GM19023 (cell line): ENCODE results near the gene CXCL9.
"Not testable (repeated sequence)": the region's sequence is repeated elsewhere in the genome, so short reads cannot be mapped to it uniquely, and the experiment has no call there.

Experiments
- ATAC-seq: cut with Tn5 transposase; IDR thresholded peaks from one replicate; pipeline ENCODE4 v1.9.1; 2021; ENCODE audit warnings: mild to moderate bottlenecking, moderate library complexity; ENCODE audit not compliant: unreplicated experiment

Gene CXCL9

DNA sequence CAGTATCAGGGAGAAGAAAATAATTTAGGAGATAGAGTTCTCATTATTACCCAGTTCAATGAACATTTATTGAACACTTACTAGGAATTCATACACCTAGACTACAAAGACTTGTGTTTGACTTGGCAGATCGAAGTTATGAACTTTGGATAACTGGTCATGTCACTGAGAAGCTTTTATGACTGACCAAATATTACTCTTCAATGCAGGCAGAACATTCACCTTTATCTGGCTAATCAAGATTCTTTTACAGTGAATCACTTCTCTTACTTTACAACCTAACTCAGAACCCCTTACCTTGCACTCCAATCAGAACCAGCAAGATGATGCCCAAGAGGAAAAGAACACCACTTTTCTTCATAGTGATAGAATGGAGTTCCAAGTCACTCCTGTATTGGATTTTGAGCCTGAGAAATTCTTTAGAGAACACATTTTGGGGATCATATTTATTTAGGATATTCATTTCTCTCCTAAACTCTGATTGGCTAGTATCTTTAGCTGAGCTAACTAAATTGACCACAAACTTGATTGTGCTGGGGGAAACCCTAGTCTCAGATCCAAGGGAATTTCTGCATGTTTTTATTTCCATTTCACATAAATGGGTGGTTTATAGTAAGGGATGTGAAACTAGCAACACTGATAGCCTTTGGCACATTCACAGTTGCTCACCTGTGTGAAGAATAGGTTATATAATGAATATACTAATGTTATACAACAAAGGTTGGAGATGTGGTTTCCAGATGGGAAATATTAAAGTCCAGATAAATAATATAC is at the start of gene CXCL9:
Gene CXCL9 (minus strand): TSS at position 421 of the 774 bp plus-strand sequence. CDS start 60 bp downstream, at position 361.
- ATAC-seq, result no peak

DNA sequence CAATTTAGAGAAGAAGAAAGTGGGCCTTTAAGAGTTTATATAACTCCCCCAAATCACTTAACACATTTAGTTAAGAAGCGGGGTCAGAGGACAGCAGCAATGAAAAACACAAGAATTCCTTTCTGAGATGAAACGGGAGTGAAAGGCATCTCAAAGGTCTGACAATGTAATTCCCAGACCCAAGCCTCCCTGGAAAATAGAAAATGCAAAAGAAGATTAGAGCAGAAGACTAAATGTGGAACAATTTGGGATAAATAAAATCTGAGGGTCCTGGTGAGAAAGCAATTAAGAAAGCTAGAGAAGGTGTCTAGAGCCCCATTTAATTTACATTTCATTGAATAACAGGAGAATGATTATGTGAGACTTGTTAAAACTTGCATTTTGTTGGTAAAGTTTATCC is 48.1 kb upstream of the CXCL9 start:
- no peak for ATAC-seq

DNA sequence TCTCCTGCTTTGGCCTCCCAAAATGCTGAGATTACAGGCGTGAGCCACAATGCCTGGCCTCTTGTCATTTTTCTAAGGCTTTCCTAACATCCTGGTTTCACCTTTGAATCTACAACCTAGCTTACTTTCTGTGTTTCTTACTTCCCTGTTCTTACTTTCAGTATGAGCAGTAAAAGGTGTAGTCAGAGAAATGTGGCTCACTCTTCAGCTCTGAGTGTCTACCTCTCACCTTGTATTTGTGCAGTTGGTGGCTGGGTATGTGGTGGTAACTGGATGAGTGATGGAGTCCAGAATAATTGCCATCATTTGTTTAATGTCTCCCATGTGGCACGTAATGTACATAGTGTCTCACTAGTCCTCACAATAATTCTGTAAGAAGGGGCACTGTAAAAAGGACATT is 47.7 kb upstream of the CXCL9 start:
- ATAC-seq, result peak; percentile 91

DNA sequence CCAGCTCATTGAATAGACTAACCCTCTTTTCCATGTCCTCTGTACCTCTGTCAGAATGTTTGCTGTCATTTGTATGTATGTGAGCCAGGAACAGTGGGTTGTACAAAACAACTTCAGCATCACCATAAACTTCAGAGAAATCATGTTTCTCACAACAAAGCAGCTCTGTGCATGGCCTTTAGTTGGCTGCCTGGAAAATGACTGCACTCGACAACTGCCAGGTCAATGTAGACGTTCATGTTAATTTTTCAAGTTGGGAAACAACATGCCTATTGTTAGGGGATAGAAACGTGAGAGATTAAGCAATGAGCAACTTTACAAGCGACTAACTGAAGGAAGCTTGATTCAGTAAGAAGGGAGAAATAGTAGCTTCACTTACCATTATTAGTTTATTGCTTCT is 46.4 kb upstream of the CXCL9 start:
- no peak for ATAC-seq

DNA sequence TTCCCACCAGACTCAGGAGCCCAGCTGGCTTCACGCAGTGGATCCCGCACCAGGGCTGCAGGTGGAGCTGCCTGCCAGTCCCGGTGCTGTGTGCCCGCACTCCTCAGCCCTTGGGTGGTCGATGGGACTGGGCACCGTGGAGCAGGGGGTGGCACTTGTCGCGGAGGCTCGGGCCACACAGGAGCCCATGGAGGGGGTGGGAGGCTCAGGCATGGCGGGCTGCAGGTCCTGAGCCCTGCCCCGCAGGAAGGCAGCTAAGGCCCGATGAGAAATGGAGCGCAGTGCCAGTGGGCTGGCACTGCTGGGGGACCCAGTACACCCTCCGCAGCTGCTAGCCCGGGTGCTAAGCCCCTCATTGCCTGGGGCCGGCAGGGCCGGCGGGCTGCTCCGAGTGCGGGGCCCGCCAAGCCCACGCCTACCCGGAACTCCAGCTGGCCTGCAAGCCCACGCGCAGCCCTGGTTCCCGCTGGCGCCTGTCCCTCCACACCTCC is 43.3 kb upstream of the CXCL9 start:
- ATAC-seq, result not testable (repeated sequence)

DNA sequence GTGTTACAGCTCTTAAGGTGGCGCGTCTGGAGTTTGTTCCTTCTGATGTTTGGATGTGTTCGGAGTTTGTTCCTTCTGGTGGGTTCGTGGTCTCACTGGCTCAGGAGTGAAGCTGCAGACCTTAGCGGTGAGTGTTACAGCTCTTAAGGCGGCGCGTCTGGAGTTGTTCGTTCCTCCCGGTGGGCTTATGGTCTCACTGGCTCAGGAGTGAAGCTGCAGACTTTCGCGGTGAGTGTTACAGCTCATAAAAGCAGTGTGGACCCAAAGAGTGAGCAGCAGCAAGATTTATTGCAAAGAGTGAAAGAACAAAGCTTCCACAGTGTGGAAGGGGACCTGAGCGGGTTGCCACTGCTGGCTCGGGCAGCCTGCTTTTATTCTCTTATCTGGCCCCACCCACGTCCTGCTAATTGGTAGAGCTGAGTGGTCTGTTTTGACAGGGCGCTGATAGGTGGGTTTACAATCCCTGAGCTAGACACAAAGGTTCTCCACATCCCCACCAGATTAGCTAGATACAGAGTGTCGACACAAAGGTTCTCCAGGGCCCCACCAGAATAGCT is 42.6 kb upstream of the CXCL9 start:
- not testable (repeated sequence) for ATAC-seq

DNA sequence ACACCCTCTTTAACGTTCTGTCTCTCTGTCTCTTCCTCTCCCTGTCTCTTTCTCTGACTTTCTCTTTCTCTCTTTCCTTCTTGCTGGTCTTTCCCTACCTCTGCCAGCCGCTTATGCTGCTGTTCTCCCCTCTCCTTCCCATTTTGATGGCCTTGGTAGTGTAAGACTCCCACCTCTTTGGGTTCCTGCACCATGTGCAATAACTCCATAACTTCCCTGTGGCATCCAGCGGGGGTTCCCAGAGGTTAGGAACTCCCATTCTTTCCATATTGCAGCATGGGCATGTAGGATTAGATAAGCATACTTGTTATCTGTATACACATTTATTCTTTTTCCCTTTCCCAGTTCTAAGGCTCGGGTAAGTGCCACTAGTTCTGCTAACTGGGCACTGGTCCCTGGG is 37.4 kb upstream of the CXCL9 start:
- ATAC-seq, result not testable (repeated sequence)

DNA sequence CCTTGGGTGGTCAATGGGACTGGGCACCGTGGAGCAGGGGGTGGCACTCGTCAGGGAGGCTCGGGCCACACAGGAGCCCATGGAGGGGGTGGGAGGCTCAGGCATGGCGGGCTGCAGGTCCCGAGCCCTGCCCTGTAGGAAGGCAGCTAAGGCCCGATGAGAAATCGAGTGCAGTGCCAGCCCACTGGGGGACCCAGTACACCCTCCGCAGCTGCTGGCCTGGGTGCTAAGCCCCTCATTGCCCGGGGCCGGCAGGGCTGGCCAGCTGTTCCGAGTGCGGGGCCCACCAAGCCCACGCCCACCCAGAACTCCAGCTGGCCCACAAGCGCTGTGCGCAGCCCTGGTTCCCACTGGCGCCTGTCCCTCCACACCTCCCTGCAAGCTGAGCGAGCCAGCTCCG is 36.0 kb upstream of the CXCL9 start:
- not testable (repeated sequence) for ATAC-seq

DNA sequence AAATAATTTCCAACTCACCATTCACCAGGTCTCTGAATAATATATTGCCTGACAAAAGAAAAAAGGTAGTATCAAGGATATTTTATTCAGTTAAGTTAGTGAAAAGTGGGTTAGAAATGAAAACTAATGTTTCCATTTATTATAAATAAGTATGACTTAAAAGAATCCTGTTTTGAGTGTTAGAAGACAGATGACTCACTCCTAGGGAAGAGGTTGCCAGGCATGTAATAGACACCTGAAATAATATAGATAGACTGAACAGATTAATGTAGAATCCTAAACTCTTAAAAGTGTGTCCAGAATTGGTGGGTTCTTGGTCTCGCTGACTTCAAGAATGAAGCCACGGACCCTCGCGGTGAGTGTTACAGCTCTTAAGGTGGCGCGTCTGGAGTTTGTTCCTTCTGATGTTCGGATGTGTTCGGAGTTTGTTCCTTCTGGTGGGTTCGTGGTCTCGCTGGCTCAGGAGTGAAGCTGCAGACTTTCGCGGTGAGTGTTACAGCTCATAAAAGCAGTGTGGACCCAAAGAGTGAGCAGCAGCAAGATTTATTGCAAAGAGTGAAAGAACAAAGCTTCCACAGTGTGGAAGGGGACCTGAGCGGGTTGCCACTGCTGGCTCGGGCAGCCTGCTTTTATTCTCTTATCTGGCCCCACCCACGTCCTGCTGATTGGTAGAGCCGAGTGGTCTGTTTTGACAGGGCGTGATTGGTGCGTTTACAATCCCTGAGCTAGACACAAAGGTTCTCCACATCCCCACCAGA is 35.1 kb upstream of the CXCL9 start:
- not testable (repeated sequence) for ATAC-seq

DNA sequence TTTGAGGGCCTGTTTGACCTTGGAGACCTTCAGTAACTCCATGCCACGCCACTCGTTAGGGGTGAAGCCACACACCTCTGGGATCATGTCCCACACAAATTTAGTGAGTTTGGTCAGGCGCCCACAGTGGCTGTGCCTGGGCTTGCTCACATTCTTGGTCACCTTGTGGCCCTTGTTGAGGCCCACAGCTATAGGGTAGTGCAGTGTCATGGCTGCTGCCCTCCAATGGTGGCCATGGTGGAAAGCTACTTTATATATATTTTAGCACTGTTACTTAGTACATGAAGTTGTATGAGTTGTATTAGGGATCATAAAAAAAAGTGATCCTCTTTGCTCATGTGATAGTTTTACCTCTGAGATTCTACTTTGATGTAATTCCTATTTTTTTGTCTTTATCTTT is 29.5 kb upstream of the CXCL9 start:
- ATAC-seq, result no peak

DNA sequence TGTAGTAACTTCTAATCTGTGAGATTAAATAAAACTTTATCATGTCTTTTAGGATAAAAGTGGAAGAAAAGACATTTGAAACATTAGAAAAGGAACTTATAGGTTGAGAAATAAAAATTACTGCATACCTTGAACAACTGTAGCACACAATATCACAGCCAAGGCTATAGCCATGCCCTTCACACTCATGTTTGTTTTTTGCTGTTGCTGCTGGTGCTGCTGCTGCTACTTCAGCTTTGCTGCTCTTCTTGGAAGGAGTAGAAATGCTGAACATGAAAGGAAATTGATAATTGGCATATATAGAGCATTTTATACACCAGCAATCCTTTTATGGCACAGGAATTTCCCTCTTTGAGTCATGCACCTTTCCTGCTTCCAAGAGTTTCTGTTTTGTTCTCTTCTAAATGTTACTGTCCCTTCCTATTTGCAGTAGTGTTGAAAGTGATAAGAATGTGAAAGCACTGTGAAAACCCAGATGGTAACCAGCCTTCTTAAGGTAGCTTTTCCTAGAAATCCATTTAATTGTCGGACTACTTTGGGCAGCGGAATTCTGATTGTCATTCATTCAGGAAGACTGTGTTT is 28.6 kb upstream of the CXCL9 start, which contains the start of gene CXCL11:
Gene CXCL11 (minus strand): TSS at position 272 of the 582 bp plus-strand sequence. CDS start 83 bp downstream, at position 189.
- no peak for ATAC-seq

DNA sequence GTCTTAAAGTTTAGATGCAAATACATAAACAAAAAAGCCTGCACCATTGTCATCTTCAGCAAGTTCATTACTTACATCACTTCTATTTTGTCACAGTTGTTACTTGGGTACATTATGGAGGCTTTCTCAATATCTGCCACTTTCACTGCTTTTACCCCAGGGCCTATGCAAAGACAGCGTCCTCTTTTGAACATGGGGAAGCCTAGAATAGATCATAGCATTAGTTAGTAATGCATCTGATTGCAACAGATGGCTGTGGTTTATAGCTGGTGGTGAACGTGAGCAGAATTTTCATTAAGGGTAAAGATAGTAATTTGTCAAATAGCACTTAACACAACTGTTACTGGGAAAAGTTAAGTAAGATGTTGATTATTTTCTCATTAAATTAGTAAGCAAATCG is 27.8 kb upstream of the CXCL9 start:
- no peak for ATAC-seq

DNA sequence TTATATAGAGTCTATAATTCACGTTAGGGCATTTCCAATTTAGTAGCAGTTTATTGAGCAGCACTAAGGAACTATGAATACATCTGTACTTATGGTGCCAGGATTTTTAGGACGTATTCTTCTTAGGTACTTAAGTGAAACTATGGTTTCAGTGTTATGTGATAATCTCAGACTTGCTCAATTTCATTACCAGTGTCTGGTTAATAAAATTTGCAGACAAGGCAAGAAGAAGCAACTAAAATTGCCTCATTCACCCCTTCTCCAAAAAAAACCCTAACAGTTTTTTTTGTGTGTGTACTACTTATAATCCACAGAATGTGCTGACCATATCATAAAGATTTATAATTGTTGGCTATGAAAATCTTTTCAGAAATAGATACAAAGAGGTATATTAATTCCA is 22.0 kb upstream of the CXCL9 start:
- ATAC-seq, result no peak

DNA sequence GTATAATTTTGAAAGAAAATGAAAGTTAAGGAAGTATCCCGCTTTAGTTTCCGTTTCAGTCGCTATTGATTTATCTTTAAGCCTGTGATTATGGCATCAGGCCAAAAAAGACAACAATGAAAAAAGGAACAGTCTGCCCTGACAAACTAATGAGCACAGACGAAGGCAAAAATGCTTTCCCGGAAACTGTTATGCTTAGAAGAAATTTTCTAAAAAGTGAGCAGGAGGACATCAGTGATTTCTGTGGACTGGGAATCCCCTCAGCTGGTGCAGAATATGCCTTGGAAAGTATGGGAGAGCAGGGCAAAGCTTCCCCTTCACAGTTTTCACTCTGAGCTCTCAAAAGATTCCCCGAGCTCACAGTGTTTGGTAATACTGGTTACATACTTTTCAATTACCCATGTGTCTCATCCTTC is 21.0 kb upstream of the CXCL9 start:
- ATAC-seq, result no peak

DNA sequence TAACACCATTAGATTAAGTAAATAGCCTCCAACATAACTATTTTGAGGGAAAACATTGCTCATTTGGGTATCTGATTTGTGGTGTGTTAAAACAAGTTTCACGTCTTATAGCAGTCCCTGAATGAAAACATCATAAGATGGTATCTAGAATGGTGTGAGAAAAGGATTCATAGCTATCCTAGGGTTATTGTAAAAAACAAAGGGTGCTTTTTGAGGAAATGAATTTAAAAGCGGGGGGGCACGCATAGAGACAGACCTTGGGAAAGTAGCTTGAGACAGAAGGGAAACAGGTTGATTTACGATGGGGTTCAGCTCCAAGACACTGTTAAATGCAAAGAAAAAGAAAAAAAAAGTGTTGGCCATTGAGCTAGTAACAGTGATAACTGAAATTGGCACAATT is 16.8 kb upstream of the CXCL9 start:
- ATAC-seq, result no peak

DNA sequence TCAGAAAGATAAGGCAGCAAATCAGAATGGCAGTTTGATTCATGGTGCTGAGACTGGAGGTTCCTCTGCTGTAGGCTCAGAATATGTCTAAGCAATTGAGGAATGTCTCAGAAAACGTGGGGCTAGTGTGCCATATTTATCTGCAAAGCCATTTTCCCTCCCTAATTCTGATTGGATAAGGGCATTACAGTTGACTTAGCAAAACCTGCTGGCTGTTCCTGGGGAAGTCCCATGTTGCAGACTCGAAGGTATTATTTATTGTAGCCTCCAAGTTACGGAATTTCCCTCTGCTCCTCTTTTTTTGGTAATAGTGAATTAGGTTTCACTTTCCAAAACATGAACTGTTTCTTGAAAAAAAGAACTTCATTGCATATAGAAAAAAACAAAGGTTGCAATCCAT is 16.1 kb upstream of the CXCL9 start, which contains the start of gene CXCL10:
Gene CXCL10 (minus strand): TSS at position 109 of the 400 bp plus-strand sequence. CDS start 66 bp downstream, at position 43.
- no peak for ATAC-seq

DNA sequence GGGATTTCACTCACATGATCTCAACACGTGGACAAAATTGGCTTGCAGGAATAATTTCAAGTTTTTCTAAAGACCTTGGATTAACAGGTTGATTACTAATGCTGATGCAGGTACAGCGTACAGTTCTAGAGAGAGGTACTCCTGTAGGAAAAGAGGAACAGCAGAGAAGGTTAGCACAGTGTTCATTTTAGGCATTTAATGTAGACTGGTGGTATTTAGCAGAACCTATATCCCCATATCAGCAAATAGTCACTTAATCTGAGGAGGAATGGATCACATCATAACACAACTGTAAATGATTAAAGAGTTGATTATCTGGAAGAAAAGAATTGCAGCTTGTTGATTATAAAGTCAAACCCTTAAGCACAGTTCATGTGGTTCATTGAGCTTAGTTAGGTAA is 15.4 kb upstream of the CXCL9 start:
- no peak for ATAC-seq

DNA sequence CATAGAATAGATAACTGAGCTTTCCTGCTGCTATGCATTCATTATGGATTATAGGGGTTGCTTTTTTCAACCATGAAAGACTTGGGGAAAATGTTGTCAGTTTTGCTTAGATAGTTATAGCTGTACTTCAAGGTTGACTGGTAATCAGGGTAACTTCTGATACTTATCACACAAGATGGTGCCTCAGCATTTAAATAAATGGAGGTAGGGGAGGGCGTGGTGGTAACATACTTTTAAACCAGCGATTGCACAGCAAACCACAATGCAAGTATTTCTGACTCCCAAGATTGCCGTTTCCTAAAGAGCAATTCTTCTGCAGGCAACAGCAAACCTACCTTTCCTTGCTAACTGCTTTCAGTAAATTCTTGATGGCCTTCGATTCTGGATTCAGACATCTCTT is 14.7 kb upstream of the CXCL9 start:
- ATAC-seq, result no peak

DNA sequence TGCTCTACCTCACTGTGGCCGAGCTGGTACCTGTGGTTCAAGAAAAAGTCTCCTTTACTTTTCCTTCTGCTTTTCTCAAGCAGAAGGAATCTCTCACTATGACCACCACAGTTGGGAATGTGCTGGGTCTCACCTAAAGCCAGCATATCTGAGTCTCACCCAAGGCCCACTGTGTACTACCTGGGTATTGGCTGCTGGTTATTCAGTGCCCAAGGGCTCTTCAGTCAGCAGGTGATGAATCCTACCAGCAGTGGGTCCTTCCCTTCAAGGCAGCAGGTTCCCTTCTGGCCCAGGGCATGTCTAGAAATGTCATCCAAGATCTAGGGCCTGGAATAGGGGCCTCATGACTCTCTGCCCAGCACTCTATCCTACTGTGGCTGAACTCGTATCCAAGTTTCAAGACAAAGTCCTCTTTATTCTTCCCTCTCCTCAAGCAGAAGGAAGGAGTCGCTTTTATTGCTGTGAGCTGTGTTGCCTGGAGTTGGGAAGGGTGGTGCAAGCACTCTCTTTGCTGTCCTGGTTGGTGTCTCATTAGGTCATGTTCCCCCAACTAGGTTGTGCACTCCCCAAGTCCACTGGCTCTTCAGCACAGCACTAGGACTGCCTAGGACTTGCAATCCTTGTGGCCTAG is 9.9 kb upstream of the CXCL9 start:
- ATAC-seq, result no peak

DNA sequence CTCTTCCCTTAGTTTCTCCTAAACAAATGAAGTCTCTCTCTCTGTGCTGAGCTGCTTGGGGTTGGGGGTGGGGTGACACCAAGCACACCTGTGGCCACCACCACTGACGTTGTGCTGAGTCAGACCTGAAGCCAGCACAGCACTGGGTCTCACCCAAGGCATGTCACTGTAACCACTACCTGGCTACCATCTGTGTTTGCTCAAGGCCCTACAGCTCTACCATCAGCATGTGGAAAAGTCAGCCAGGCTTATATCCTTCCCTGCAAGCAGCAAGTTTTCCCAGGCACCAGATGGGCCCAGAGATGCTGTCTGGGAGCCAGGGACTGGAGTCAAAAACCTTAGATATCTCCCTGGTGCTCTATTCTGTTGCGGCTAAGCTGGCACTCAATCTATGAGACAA is 9.1 kb upstream of the CXCL9 start:
- ATAC-seq, result peak; percentile 56

DNA sequence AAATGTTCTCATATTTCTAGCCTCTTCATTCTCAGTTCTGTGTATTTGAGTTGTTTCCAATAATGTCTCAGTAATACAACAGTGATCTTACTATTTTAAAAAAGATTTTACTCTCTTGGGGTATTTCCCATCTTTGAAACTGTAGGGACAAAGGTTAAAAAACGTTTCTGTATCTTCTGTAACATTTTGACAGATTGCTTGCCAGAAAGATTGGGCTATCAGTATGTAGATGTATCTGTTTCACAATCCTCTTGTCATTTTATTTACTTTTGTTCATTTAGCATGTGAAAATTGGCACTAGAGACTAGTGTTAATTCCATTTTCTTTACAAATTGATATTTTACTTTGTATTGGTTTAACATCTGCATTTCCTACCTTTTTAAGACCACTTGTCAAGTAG is 6.2 kb upstream of the CXCL9 start:
- no peak for ATAC-seq
